GM13976 (cell line): ENCODE measurements around the gene LFNG.

Experiments
- DNase-seq: peaks from one replicate; pipeline ENCODE4 v3.0.0; 2012; ENCODE audit warnings: low spot score
- in situ Hi-C: fragments of 300-500 bp; cut with MboI; formaldehyde crosslinking; loops from one replicate; pipeline ENCODE4 v1.12.0; 2022; ENCODE audit warnings: low sequenced_read_pairs, mixed read lengths, inconsistent platforms; ENCODE audit not compliant: unreplicated experiment
- TF ChIP-seq, protein P1 (sequence below): IDR thresholded peaks from 2 replicates; pipeline ENCODE4 v1.5.1; 2012; ENCODE audit warnings: borderline replicate concordance, mild to moderate bottlenecking; ENCODE audit not compliant: insufficient read depth; ENCODE audit errors: extremely low read depth, missing control alignments, control extremely low read depth

The LFNG gene

DNA sequence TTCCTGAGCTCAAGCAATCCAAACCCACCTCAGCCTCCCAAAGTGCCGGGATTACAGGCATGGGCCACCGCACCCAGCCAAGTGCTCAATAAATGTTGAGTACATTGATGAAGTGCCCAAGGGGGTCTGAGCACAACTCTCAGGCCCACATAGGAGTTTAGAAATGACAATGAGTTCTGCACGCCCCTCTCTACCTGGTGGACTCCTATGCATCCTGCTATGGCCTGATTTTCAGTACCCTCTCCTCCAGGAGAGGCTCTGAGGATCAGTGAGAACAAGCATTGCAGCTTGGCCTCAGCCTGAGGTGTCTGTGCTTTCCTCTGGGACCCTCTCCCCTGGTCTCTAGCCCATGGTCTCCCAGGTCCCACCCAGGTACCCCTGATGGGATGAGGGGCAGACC, 22.5 kb upstream of the LFNG start:
- in situ Hi-C loops, result no loop called here
- TF ChIP-seq, protein P1, sequence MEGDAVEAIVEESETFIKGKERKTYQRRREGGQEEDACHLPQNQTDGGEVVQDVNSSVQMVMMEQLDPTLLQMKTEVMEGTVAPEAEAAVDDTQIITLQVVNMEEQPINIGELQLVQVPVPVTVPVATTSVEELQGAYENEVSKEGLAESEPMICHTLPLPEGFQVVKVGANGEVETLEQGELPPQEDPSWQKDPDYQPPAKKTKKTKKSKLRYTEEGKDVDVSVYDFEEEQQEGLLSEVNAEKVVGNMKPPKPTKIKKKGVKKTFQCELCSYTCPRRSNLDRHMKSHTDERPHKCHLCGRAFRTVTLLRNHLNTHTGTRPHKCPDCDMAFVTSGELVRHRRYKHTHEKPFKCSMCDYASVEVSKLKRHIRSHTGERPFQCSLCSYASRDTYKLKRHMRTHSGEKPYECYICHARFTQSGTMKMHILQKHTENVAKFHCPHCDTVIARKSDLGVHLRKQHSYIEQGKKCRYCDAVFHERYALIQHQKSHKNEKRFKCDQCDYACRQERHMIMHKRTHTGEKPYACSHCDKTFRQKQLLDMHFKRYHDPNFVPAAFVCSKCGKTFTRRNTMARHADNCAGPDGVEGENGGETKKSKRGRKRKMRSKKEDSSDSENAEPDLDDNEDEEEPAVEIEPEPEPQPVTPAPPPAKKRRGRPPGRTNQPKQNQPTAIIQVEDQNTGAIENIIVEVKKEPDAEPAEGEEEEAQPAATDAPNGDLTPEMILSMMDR, result no peak

DNA sequence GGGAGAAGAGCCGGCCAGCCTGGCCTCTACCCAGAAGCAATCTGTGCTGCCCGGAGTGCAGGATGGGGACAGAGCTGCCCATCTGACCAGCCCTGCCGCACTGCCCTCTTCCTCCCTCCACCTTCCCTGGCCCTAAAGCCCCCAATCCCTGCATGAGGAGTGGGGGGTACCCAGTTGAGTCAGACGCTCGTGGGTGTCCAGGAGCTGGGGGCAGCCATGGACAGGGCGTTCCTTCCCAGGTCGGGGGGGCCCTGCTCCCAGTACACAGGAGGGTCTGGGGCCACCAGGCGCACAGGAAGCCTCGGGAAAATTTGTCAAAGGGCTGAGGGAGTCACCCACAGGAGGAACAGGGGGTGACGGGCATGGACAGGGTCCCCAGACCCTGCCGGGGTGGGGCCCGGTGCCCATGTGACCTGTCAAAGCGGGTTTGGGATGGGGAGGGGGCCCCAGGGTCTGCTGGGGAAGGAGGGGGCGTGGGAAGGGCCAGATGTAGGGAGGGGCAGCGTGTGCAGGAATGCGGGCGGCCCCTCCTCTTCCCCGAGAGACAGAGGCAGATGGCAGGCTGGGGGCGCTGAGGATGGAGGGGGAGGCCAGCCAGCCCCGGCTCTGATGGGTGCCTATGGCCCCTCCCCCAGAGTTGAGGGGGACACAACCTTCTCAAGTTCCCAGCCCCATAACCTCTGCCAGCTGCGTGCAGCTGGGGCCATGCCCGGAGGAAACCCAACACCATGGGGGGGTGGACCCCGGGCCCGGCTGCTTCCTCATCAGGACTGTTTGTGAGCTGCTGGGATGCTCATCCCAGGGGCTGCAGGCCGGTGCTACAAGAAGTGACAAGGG, 21.9 kb upstream of the LFNG start:
- DNase-seq, result no peak
- TF ChIP-seq, protein P1, result no peak
- in situ Hi-C loops, result no loop called here

More for the DNA sequence above, 22.5 kb upstream of the LFNG start:
- no peak for DNase-seq

DNA sequence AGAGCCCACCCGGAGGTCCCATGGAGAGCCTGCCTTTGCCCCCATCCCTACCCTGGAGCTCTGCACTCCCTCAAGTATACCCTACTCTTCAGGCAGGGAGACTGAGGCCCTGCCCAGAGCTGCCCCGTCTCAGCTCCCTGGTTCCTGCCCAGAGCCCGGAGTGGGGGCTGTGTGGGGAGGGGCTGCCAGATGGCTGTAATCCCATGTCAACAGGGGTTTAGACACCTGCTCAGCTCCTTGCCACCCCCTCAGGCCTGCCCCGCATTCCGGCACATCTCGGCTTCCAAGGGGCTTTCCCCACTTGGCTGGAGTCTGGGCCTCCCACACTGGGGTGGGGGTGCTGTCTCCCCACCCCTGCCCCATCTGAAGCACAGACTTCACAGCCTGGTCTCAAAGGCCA, 20.9 kb upstream of the LFNG start:
- in situ Hi-C loops, result no loop called here
- TF ChIP-seq, protein P1, result no peak
- no peak for DNase-seq

DNA sequence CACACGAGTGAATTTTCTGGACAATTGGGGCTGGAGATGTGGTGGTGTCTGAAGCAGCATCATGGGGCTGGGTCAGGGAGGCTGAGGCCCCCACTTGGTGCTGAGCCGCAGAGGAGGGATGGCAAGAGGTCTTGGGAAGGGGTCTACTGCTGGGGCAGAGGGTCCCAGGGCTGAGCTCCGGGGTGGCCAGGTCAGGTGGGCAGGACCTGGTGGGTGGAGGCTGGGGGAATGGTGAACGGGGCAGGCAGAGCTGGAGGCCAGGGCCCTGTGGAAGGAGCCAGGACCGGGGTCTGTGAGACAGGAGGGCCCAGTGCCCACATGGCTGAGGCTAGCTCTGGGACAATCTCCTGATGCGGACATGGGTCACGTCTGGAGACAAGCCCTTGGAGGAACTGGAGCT, 20.4 kb upstream of the LFNG start:
- TF ChIP-seq, protein P1, result no peak
- DNase-seq, result no peak
- in situ Hi-C loops, result no loop called here

DNA sequence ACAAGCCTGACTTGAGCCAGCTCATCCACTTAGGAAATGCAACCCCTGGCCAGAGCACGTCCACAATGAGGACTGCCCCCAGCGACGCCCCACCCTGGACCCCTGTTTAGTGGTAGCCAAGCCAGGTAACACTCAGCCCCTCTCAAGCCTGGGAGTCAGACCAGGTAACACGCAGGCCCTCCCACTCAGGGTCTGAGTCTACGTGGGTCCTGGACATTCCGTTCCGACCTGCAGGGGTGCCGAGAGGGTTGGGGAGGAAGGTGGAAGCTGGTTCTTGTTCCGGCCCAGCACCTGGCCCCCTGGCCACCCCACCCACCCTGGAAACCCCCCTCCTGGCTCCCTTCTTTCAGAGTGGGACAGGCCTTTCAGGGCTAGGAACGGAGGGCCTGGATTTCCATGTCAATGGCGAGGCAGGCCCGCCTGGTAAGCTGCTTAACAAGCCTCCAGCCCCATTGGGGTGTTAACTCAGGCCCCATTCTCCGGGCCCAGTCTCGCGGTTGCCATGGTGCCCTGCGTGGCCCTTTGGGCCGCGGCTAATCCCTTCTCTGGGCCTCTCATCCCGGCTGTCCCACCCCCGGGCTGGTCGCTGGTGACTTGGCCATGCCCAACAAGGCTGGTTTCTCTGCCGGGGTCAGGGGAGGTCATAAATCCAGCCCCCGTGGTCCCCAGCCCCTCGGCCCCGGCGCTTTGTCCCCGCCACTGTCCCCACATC, 19.7 kb upstream of the LFNG start:
- in situ Hi-C loops, result no loop called here
- TF ChIP-seq, protein P1, result no peak
- no peak for DNase-seq

DNA sequence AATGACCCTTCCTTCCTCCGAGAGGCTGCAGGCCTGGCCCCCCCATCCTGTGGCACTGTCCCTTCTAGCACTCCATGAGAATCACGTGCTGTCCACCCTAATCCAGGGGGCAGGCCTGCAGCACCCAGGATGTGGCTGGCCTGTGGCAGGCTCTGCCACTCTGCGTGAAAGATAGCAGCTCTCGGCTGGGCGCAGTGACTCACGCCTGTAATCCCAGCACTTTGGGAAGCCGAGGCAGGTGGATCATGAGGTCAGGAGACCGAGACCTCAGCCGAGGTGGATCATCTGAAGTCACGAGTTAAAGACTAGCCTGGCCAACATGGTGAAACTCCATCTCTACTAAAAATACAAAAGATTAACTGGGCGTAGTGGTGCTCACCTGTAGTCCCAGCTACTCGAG, 18.9 kb upstream of the LFNG start:
- TF ChIP-seq, protein P1, result no peak
- DNase-seq, result no peak
- in situ Hi-C loops, result no loop called here
